DMS114 treated with DMSO at 0.1 percent for 48 hours (cell line): ENCODE measurements around the gene LY6G5B.

ENCODE experiments used
- DNase-seq: peaks from one replicate; lab custom pipeline; 2025; ENCODE audit not compliant: unreplicated experiment; lab: John Stamatoyannopoulos, UW

Gene LY6G5B

GRCh38 chr6:31713991-31714684, 44.4 kb downstream of the LY6G5B start:
- DNase-seq: no peak

GRCh38 chr6:31715022-31715958, 45.5 kb downstream of the LY6G5B start, which contains the start of gene LY6G6D:
Gene LY6G6D, plus strand, starts transcription at chr6:31715348. Its CDS starts 8 bp downstream, at chr6:31715356.
- no peak for DNase-seq

GRCh38 chr6:31717499-31718222, 47.9 kb downstream of the LY6G5B start:
- no peak for DNase-seq

- no peak for DNase-seq
Observed at GRCh38 chr6:31718265-31718664, 48.5 kb downstream of the LY6G5B start.

- DNase-seq: no peak
Observed at GRCh38 chr6:31719001-31719400, 49.2 kb downstream of the LY6G5B start.

GRCh38 chr6:31720196-31720770, 50.5 kb downstream of the LY6G5B start:
- no peak for DNase-seq

- no peak for DNase-seq
Observed at GRCh38 chr6:31721351-31722020, 51.7 kb downstream of the LY6G5B start, which contains the start of gene LY6G6C. Gene LY6G6C, minus strand, starts transcription at chr6:31721746. Its CDS starts 67 bp downstream, at chr6:31721679.

- DNase-seq: no peak
Observed at GRCh38 chr6:31722173-31722572, 52.4 kb downstream of the LY6G5B start.
